HG03460 (cell line): ENCODE results near the gene AGFG2.
"Not testable (repeated sequence)": the region's sequence is repeated elsewhere in the genome, so short reads cannot be mapped to it uniquely, and the experiment has no call there.

Experiments
- ATAC-seq: cut with Tn5 transposase; IDR thresholded peaks from one replicate; pipeline ENCODE4 v1.9.1; 2021; ENCODE audit not compliant: unreplicated experiment

AGFG2 gene

DNA sequence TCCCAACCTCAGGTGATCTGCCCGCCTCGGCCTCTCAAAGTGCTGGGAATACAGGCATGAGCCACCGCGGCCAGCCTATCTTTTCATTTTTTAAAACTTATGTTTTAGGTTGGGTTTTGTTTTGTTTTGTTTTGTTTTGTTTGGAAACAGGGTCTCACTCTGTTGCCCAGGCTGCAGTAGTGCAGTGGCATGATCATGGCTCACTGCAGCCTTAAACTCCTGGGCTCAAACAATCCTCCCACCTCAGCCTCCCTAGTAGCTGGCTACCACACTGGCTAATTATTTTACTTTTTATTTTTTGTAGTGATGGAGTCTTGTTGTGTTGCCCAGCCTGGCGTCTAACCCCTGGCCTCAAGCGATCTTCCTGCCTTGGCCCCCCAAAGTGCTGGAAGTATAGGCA lies 19.4 kb upstream of the AGFG2 start:
- ATAC-seq: no peak

- no peak for ATAC-seq
These were observed 18.9 kb upstream of the AGFG2 start for GRCh38 chr7:100520138-100520537.

DNA sequence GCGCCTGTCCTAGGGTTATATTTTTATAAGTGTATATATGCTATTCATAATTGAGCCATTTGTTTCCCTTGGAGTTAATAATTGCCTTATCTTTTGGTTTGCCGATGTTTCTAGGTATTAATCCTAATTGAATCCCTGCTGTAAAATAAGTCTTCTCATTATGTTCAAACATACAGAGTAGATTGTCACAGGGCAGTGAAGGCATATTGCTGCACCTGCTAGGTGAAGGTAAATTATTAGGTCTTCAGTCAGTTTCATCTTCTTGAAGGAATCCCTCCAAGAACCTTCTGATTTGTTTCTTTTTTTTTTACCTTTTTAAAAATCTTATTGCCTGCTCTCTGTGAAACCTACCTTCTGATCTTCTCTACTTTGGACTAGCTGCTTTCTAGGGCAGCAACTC lies 17.9 kb upstream of the AGFG2 start:
- no peak for ATAC-seq

DNA sequence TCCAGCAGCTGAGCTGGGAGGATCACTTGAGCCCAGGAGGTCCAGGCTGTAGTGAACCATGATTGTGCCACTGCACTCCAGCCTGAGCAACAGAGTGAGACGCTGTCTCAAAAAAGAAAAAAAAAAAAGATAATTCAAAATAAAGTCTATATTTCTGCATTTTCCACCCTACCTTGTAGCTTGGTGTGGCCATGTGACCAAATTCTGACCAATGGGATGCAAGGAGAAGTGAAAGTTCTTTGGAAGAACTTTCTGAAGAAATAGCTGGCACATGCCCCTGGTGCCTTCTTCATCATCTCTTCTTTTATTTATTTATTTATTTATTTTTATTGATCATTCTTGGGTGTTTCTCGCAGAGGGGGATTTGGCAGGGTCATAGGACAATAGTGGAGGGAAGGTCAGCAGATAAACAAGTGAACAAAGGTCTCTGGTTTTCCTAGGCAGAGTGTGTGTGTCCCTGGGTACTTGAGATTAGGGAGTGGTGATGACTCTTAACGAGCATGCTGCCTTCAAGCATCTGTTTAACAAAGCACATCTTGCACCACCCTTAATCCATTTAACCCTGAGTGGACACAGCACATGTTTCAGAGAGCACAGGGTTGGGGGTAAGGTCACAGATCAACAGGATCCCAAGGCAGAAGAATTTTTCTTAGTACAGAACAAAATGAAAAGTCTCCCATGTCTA lies 17.0 kb upstream of the AGFG2 start:
- ATAC-seq: not testable (repeated sequence)

DNA sequence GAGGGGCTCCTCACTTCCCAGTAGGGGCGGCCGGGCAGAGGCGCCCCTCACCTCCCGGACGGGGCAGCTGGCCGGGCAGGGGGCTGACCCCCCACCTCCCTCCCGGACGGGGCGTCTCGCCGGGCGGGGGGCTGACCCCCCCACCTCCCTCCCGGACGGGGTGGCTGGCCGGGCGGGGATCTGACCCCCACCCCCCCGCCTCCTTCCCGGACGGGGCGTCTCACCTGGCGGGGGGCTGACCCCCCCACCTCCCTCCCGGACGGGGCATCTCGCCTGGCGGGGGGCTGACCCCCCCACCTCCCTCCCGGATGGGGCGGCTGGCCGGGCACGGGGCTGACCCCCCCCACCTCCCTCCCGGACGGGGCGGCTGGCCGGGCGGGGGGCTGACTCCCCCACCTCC lies 15.8 kb upstream of the AGFG2 start:
- not testable (repeated sequence) for ATAC-seq

GRCh38 chr7:100528108-100528866 lies 10.7 kb upstream of the AGFG2 start:
- not testable (repeated sequence) for ATAC-seq

- no peak for ATAC-seq
These were observed 6.6 kb upstream of the AGFG2 start for GRCh38 chr7:100532165-100533022.

DNA sequence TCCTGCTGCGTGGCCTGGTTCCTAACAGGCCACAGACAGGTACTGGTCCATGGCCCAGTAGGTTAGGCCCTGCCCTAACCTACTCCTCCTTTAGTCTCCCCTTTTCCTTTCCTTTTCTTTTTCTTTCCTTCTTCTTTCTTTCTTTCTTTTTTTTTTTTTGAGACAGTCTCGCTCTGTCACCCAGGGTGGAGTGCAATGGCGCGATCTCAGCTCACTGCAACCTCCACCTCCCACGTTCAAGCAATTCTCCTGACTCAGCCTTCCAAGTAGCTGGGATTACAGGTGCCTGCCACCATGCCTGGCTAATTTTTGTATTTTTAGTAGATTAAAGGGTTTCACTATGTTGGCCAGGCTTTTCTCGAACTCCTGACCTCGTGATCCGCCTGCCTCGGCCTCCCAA lies 3.0 kb upstream of the AGFG2 start:
- ATAC-seq: not testable (repeated sequence)

- ATAC-seq: not testable (repeated sequence)
These were observed 2.3 kb upstream of the AGFG2 start for GRCh38 chr7:100536695-100537094.

- ATAC-seq: no peak
These were observed 702 bp upstream of the AGFG2 start for GRCh38 chr7:100538348-100538653.

DNA sequence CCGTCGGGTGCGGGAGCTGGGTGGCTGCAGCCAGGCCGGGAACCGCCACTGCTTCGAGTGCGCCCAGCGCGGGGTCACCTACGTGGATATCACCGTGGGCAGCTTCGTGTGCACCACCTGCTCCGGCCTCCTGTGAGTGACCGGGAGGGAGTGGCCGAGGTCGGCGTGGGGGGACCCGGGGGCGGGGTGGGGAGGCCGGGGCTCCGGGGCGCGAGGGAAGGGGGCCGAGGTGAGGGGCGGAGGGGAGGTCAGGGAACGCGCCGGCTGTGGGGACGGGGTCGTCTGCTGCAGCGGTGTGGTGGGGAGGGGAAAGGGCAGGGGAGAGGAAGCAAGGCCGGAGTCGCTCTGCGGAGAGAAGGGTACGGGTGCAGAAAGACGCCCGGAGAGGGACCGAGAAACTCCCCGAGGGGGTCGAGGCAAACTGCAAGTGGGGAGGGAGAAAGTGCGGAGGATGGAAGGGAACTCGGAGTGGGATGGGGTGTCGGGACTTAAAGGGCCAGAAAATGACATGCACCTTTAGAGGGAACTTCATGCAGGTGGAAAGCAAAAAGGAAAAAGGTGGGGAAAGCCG lies 518 bp downstream of the AGFG2 start:
- no peak for ATAC-seq

- ATAC-seq: no peak
These were observed 1.2 kb downstream of the AGFG2 start for GRCh38 chr7:100540073-100540723.

DNA sequence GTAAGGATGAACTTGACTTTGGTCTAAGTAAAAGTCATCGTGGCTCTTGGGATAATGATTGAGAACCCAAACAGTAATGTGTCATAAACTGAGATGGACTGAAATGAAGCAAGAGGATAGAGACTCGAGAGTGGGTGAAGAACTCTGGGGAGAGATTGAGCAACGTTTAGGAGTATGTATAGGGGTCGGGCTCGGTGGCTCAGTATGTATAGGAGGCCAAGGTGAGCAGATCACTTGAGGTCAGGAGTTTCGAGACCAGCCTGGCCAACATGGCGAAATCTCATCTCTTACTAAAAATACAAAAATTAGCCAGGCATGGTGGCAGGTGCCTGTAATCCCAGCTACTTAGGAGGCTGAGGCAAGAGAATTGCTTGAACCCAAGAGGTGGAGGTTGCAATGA lies 2.3 kb downstream of the AGFG2 start:
- not testable (repeated sequence) for ATAC-seq

- ATAC-seq: no peak
These were observed 4.6 kb downstream of the AGFG2 start for GRCh38 chr7:100543586-100543985.

GRCh38 chr7:100544386-100544785 lies 5.4 kb downstream of the AGFG2 start:
- no peak for ATAC-seq

- no peak for ATAC-seq
These were observed 6.0 kb downstream of the AGFG2 start for GRCh38 chr7:100544967-100545359.

DNA sequence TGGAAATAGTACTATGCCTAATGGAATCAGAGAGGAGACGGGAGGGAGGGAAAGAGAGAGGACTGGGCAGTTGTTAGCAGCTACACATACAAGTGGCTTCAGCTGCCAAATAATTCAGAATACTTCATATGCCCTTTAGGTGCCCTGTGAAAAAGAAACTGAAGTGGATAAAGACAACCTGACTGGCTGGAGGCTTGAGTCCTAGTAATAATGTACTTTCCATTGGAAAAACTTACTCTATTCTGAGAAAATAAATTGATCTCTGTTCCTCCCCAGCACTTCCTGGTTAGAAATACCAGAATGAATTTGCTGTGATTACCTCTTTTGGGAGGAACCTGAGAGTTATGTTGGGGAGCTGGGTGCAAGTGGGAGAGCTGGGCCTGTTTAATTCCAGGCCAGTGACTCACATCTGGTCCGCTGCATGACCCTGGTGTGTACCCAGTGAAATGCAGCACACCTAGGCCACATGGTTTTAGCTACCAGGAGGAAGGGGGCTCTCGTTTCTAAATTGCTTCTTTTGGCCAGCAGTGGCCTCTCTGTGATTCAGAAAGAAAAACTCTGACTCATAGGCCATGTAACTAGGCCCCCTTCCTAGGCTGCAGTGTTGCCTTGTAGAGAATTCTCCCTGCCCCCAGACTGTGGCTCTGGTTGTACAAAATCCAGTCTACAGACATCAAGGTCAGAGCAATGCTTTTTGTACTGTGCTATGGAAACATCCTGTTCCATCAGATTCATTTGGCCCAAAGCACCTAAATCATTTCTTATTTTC lies 6.5 kb downstream of the AGFG2 start:
- ATAC-seq: peak; percentile 55

GRCh38 chr7:100546129-100546925 lies 7.3 kb downstream of the AGFG2 start:
- ATAC-seq: no peak
